Measurements from ENCODE around the gene TPPP2. TPM values are rescaled to one million over a fixed set of nuclear protein-coding genes. Genes with fewer than 3 reads are reported as not detected.

Gene TPPP2
- total and polyA plus RNA-seq, 8 donors: 0.20 to 0.50 (median 0.22) TPM; not detected in 3

- Histone ChIP-seq H3K9me3 (no peaks in the 10 kb centered on the region), H3K27ac (no peak overlapping the region), H3K4me3 (no peak overlapping the region), H3K27me3 (peaks cover 0 to 11% of the 10 kb centered on the region in 2 donors), H3K4me1 (no peaks in the 10 kb centered on the region), H3K36me3 (no peaks in the 10 kb centered on the region)
- intact Hi-C loops (cut with DNase I): no loop called here
- no peak for ATAC-seq
- DNase-seq: no peak
- TF ChIP-seq CTCF (IDR thresholded peaks at IDR 0.05): no peak
These were observed 514 bp downstream of the TPPP2 start for GRCh38 chr14:21030531-21030930.

- intact Hi-C loops (cut with DNase I): no loop called here
- H3K27me3 ChIP-seq: no peaks in the 10 kb centered on the region
- H3K4me1 ChIP-seq: no peaks in the 10 kb centered on the region
- no peaks in the 10 kb centered on the region for H3K36me3 ChIP-seq
- H3K27ac ChIP-seq: no peak overlapping the region
- H3K9me3 ChIP-seq: no peaks in the 10 kb centered on the region
- DNase-seq (no peak), ATAC-seq (no peak)
- TF ChIP-seq CTCF (IDR thresholded peaks at IDR 0.05): no peak
- H3K4me3 ChIP-seq: no peak overlapping the region
These were observed 2.5 kb downstream of the TPPP2 start for GRCh38 chr14:21032326-21033132.

- no peaks in the 10 kb centered on the region for H3K9me3 ChIP-seq
- ATAC-seq: no peak
- H3K27ac ChIP-seq: no peak overlapping the region
- no peak overlapping the region for H3K4me3 ChIP-seq
- intact Hi-C loops (cut with DNase I): no loop called here
- DNase-seq: no peak
- H3K4me1 ChIP-seq: no peaks in the 10 kb centered on the region
- TF ChIP-seq CTCF (IDR thresholded peaks at IDR 0.05): no peak
- no peaks in the 10 kb centered on the region for H3K36me3 ChIP-seq
- H3K27me3 ChIP-seq: no peaks in the 10 kb centered on the region
These were observed 3.2 kb downstream of the TPPP2 start for GRCh38 chr14:21033133-21033698.

GRCh38 chr14:21034707-21035106 lies 4.7 kb downstream of the TPPP2 start, which contains the start of gene RNASE13:
TSS of gene RNASE13 (minus strand) at chr14:21034807. CDS start at chr14:21034288, 519 bp downstream.
- ATAC-seq: no peak
- intact Hi-C loops (cut with DNase I): no loop called here
- H3K27me3 ChIP-seq: no peaks in the 10 kb centered on the region
- no peak within 1 kb of the TSS for H3K4me3 ChIP-seq
- no peak within 1 kb of the TSS for H3K27ac ChIP-seq
- no peak for TF ChIP-seq CTCF (IDR thresholded peaks at IDR 0.05)
- H3K4me1 ChIP-seq: peaks cover 12% of the 10 kb centered on the region in 2 donors
- H3K9me3 ChIP-seq: no peaks in the 10 kb centered on the region
- H3K36me3 ChIP-seq: no peaks in the 10 kb centered on the region
- DNase-seq: no peak

- ATAC-seq (no peak), DNase-seq (no peak)
- H3K27me3 ChIP-seq: no peaks in the 10 kb centered on the region
- H3K36me3 ChIP-seq: no peaks in the 10 kb centered on the region
- H3K4me1 ChIP-seq: peaks cover 14 to 24% of the 10 kb centered on the region in 2 donors
- TF ChIP-seq CTCF (IDR thresholded peaks at IDR 0.05): no peak
- intact Hi-C loops (cut with DNase I): no loop called here
- H3K9me3 ChIP-seq: no peaks in the 10 kb centered on the region
- H3K27ac ChIP-seq: no peak overlapping the region
- H3K4me3 ChIP-seq: no peak overlapping the region
These were observed 6.7 kb downstream of the TPPP2 start for GRCh38 chr14:21036751-21037150.
